Measurements from ENCODE around the gene ADARB2. TPM values are rescaled to one million over a fixed set of nuclear protein-coding genes. Genes with fewer than 3 reads are reported as not detected.
A peak's percentile ranks its signal among the peaks of the same experiment; 100 is the strongest.

ADARB2 gene
- total RNA-seq, 4 donors from 2014 or later = 2.3 to 3.7 (median 2.6) TPM

GRCh38 chr10:1732564-1732996, 4.7 kb downstream of the ADARB2 start:
- DNase-seq (ENCODE audit: extremely low spot score) = peak; percentile 55
- Histone ChIP-seq H3K4me1 (peaks cover 11 to 15% (median 13%) of the 10 kb centered on the region in 4 donors), H3K27ac (replicated peaks in 1 of 4) (no peak overlapping the region), H3K4me3 (no peak overlapping the region), H3K9me3 (no peaks in the 10 kb centered on the region), H3K27me3 (peaks cover 6 to 75% (median 16%) of the 10 kb centered on the region in 4 donors), H3K36me3 (no peaks in the 10 kb centered on the region)
- intact Hi-C loops (cut with DNase I) = no loop called here
- WGBS = 45% methylated on average over 17 of the region's 17 CpGs
- no peak for TF ChIP-seq POLR2AphosphoS5 (IDR thresholded peaks at IDR 0.05)
- TF ChIP-seq POLR2A (IDR thresholded peaks at IDR 0.05; ENCODE audit: low read depth) = no peak
- TF ChIP-seq CTCF (IDR thresholded peaks at IDR 0.05) = no peak
- no peak for TF ChIP-seq EP300 (IDR thresholded peaks at IDR 0.05)

- Histone ChIP-seq H3K9me3 (no peaks in the 10 kb centered on the region), H3K27me3 (peaks cover 0 to 73% (median 8%) of the 10 kb centered on the region in 4 donors), H3K27ac (replicated peaks in 1 of 4) (no peak overlapping the region), H3K4me3 (no peak overlapping the region), H3K36me3 (no peaks in the 10 kb centered on the region), H3K4me1 (peaks cover 4 to 5% (median 5%) of the 10 kb centered on the region in 4 donors)
- intact Hi-C loops (cut with DNase I) = no loop called here
- DNase-seq (ENCODE audit: extremely low spot score) = peak; percentile 50
- WGBS = 78% methylated on average over 6 of the region's 6 CpGs
- TF ChIP-seq POLR2A (IDR thresholded peaks at IDR 0.05; ENCODE audit: low read depth) (no peak), CTCF (IDR thresholded peaks at IDR 0.05) (no peak), EP300 (IDR thresholded peaks at IDR 0.05) (no peak), POLR2AphosphoS5 (IDR thresholded peaks at IDR 0.05) (no peak)
Measured at GRCh38 chr10:1731592-1731991, 5.7 kb downstream of the ADARB2 start.

- no peak for TF ChIP-seq EP300 (IDR thresholded peaks at IDR 0.05)
- no peak for TF ChIP-seq POLR2A (IDR thresholded peaks at IDR 0.05; ENCODE audit: low read depth)
- no peak for TF ChIP-seq CTCF (IDR thresholded peaks at IDR 0.05)
- TF ChIP-seq POLR2AphosphoS5 (IDR thresholded peaks at IDR 0.05) = no peak
- no peaks in the 10 kb centered on the region for H3K36me3 ChIP-seq
- 84% methylated on average over 3 of the region's 3 CpGs for WGBS
- no peak for DNase-seq (ENCODE audit: extremely low spot score)
- no peak overlapping the region for H3K4me3 ChIP-seq
- H3K27me3 ChIP-seq = peaks cover 0 to 71% (median 3%) of the 10 kb centered on the region in 4 donors
- no peaks in the 10 kb centered on the region for H3K4me1 ChIP-seq
- intact Hi-C loops (cut with DNase I) = no loop called here
- H3K9me3 ChIP-seq = no peaks in the 10 kb centered on the region
- no peak overlapping the region for H3K27ac ChIP-seq (replicated peaks in 1 of 4)
Measured at GRCh38 chr10:1729751-1730150, 7.6 kb downstream of the ADARB2 start.

GRCh38 chr10:1726861-1727260, 10.5 kb downstream of the ADARB2 start:
- no peak for TF ChIP-seq POLR2A (IDR thresholded peaks at IDR 0.05; ENCODE audit: low read depth)
- no peak for TF ChIP-seq POLR2AphosphoS5 (IDR thresholded peaks at IDR 0.05)
- TF ChIP-seq CTCF (IDR thresholded peaks at IDR 0.05) = no peak
- no peak for TF ChIP-seq EP300 (IDR thresholded peaks at IDR 0.05)
- no peak overlapping the region for H3K27ac ChIP-seq (replicated peaks in 1 of 4)
- H3K4me3 ChIP-seq = no peak overlapping the region
- no peaks in the 10 kb centered on the region for H3K9me3 ChIP-seq
- intact Hi-C loops (cut with DNase I) = no loop called here
- 88% methylated on average over 6 of the region's 11 CpGs for WGBS
- peaks cover 0 to 56% (median 0%) of the 10 kb centered on the region in 4 donors for H3K27me3 ChIP-seq
- no peak for DNase-seq (ENCODE audit: extremely low spot score)
- no peaks in the 10 kb centered on the region for H3K4me1 ChIP-seq
- no peaks in the 10 kb centered on the region for H3K36me3 ChIP-seq

- H3K27ac ChIP-seq (replicated peaks in 1 of 4) = no peak overlapping the region
- H3K36me3 ChIP-seq = no peaks in the 10 kb centered on the region
- H3K9me3 ChIP-seq = no peaks in the 10 kb centered on the region
- H3K4me1 ChIP-seq = no peaks in the 10 kb centered on the region
- peaks cover 0 to 42% (median 0%) of the 10 kb centered on the region in 4 donors for H3K27me3 ChIP-seq
- no peak for DNase-seq (ENCODE audit: extremely low spot score)
- WGBS = 90% methylated on average over 15 of the region's 15 CpGs
- TF ChIP-seq CTCF (IDR thresholded peaks at IDR 0.05) (no peak), POLR2AphosphoS5 (IDR thresholded peaks at IDR 0.05) (no peak), POLR2A (IDR thresholded peaks at IDR 0.05; ENCODE audit: low read depth) (no peak), EP300 (IDR thresholded peaks at IDR 0.05) (no peak)
- no peak overlapping the region for H3K4me3 ChIP-seq
- intact Hi-C loops (cut with DNase I) = no loop called here
Measured at GRCh38 chr10:1724921-1725488, 12.3 kb downstream of the ADARB2 start.

Data from esophagus muscularis mucosa (tissue), 4 donors.